GM12892 (cell line): ENCODE measurements around the gene RAD23B.
"Not testable (repeated sequence)": the region's sequence is repeated elsewhere in the genome, so short reads cannot be mapped to it uniquely, and the experiment has no call there.

ENCODE experiments used
- POLR2A ChIP-seq: IDR thresholded peaks from 2 replicates; pipeline ENCODE4 v1.6.1; 2011; ENCODE audit warnings: low read depth, low read length, control low read depth
- POLR2AphosphoS5 ChIP-seq: IDR thresholded peaks from 2 replicates; pipeline ENCODE4 v1.6.1; 2011; ENCODE audit warnings: low read depth, low read length, control low read depth

- TF ChIP-seq POLR2AphosphoS5, POLR2A: not testable (repeated sequence)
Observed at GRCh38 chr9:107296592-107296991, 13.5 kb downstream of the RAD23B start.
